Lung (tissue), 12 donors: ENCODE results near the gene NEURL4. TPM values are rescaled to one million over a fixed set of nuclear protein-coding genes. Genes with fewer than 3 reads are reported as not detected.

Experiments used
- ATAC-seq: fragments of 200-7000 bp; cut with Tn5 transposase; one replicate; pipeline ENCODE4 v1.9.1; 2020; ENCODE audit warnings: moderate number of reproducible peaks; ENCODE audit not compliant: insufficient read depth, low FRiP score
- DNase-seq, 3 donors: peaks; one replicate each; pipeline ENCODE4 v3.0.0-alpha.2; 2013 to 2017
- H3K27ac ChIP-seq, 2 donors: one replicate each; pipeline ENCODE4 v1.5.1; 2013; ENCODE audit warnings: mild to moderate bottlenecking in 2 of 2, moderate library complexity in 2 of 2, control low read depth in 1 of 2, inconsistent platforms in 1 of 2, low read depth in 1 of 2, low read length in 1 of 2
- H3K27me3 ChIP-seq, 3 donors: one replicate each; pipeline ENCODE4 v1.5.1; 2013; ENCODE audit warnings: low read length in 2 of 3; ENCODE audit not compliant: control insufficient read depth in 3 of 3, insufficient read depth in 3 of 3
- H3K36me3 ChIP-seq, 4 donors: one replicate each; pipeline ENCODE4 v1.5.1; 2013; ENCODE audit warnings: low read length in 4 of 4, mild to moderate bottlenecking in 1 of 4, moderate library complexity in 1 of 4; ENCODE audit not compliant: control insufficient read depth in 4 of 4, insufficient read depth in 4 of 4
- H3K4me1 ChIP-seq, 5 donors: one replicate each; pipeline ENCODE4 v1.5.1; 2013; ENCODE audit warnings: low read length in 5 of 5, mild to moderate bottlenecking in 2 of 5, moderate library complexity in 1 of 5; ENCODE audit not compliant: control insufficient read depth in 5 of 5, insufficient read depth in 5 of 5
- H3K4me3 ChIP-seq: one replicate; pipeline ENCODE4 v1.5.1; 2013; ENCODE audit warnings: mild to moderate bottlenecking, control low read depth, moderate library complexity
- H3K9ac ChIP-seq, 2 donors: one replicate each; pipeline ENCODE4 v1.5.1; 2013; ENCODE audit warnings: low read length in 2 of 2, control low read depth in 1 of 2; ENCODE audit not compliant: insufficient read depth in 1 of 2
- H3K9me3 ChIP-seq, 4 donors: one replicate each; pipeline ENCODE4 v1.5.1; 2013; ENCODE audit warnings: low read length in 3 of 4, mild to moderate bottlenecking in 1 of 4, moderate library complexity in 1 of 4; ENCODE audit not compliant: control insufficient read depth in 4 of 4, insufficient read depth in 3 of 4
- WGBS, 2 donors: extraction: QIAGEN DNeasy Blood & Tissue Kit; methylation state at CpG; one replicate each; pipeline ENCODE4 v1.1.7; 2013; 5-methylcytosine and 5-hydroxymethylcytosine counted together
- polyA plus RNA-seq, 2 donors: library from polyadenylated mRNA; stranded (reverse); fragments of 200-250 nt; gene quantifications; one replicate each; pipeline ENCODE4 v1.2.1, GENCODE V29; 2013
- total RNA-seq, 2 donors: library from RNA; depleted of rRNA in 1 of 2; stranded (reverse); fragments of >200 nt in 1 of 2; gene quantifications; one replicate each; pipeline ENCODE4 v1.2.1, GENCODE V29; 2014 to 2021
- TF ChIP-seq, protein P1 (sequence below): IDR thresholded peaks from 2 replicates; pipeline ENCODE4 v1.5.1; 2012; ENCODE audit warnings: mild to moderate bottlenecking; ENCODE audit errors: control extremely low read depth, extremely low read depth
- donor health status: control.
- donor health status: control.
- donor health status: Bipolar disorder and iron deficiency.
- donor health status: healthy.
- donor health status: DM: yes; HTN: yes; CAD: no.

The NEURL4 gene
- total and polyA plus RNA-seq, 4 donors = 17.3 to 33.9 (median 24.3) TPM

- Histone ChIP-seq H3K27ac (peak within 1 kb of the TSS; percentile 85 to 96), H3K4me3 (peak within 1 kb of the TSS; percentile 66), H3K9me3 (no peaks in the 10 kb centered on the region), H3K9ac (peak within 1 kb of the TSS; percentile 68 to 84), H3K27me3 (no peaks in the 10 kb centered on the region), H3K4me1 (peaks cover 0 to 44% (median 10%) of the 10 kb centered on the region in 5 donors), H3K36me3 (no peaks in the 10 kb centered on the region)
- peak; percentile 79 for ATAC-seq
- 1% methylated on average over 56 to 91 of the region's 91 CpGs for WGBS, 2 donors
- peak; percentile 90 to 92 (median 91) for DNase-seq
- TF ChIP-seq, protein P1, sequence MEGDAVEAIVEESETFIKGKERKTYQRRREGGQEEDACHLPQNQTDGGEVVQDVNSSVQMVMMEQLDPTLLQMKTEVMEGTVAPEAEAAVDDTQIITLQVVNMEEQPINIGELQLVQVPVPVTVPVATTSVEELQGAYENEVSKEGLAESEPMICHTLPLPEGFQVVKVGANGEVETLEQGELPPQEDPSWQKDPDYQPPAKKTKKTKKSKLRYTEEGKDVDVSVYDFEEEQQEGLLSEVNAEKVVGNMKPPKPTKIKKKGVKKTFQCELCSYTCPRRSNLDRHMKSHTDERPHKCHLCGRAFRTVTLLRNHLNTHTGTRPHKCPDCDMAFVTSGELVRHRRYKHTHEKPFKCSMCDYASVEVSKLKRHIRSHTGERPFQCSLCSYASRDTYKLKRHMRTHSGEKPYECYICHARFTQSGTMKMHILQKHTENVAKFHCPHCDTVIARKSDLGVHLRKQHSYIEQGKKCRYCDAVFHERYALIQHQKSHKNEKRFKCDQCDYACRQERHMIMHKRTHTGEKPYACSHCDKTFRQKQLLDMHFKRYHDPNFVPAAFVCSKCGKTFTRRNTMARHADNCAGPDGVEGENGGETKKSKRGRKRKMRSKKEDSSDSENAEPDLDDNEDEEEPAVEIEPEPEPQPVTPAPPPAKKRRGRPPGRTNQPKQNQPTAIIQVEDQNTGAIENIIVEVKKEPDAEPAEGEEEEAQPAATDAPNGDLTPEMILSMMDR = peak; percentile 21
These were observed 22.7 kb upstream of the NEURL4 start, which contains the start of gene KCTD11 for GRCh38 chr17:7351665-7352502. KCTD11 (plus strand) TSS chr17:7352162.

- no peaks in the 10 kb centered on the region for H3K36me3 ChIP-seq
- 74 to 77% methylated on average over 19 of the region's 19 CpGs for WGBS, 2 donors
- H3K9ac ChIP-seq = no peak overlapping the region
- ATAC-seq (no peak), DNase-seq (no peak)
- TF ChIP-seq, protein P1 = no peak
- H3K9me3 ChIP-seq = no peaks in the 10 kb centered on the region
- H3K4me1 ChIP-seq = peaks cover 0 to 29% (median 7%) of the 10 kb centered on the region in 5 donors
- H3K27ac ChIP-seq = no peak overlapping the region
- H3K27me3 ChIP-seq = no peaks in the 10 kb centered on the region
- no peak overlapping the region for H3K4me3 ChIP-seq
These were observed 19.5 kb upstream of the NEURL4 start for GRCh38 chr17:7348478-7349242.

DNA sequence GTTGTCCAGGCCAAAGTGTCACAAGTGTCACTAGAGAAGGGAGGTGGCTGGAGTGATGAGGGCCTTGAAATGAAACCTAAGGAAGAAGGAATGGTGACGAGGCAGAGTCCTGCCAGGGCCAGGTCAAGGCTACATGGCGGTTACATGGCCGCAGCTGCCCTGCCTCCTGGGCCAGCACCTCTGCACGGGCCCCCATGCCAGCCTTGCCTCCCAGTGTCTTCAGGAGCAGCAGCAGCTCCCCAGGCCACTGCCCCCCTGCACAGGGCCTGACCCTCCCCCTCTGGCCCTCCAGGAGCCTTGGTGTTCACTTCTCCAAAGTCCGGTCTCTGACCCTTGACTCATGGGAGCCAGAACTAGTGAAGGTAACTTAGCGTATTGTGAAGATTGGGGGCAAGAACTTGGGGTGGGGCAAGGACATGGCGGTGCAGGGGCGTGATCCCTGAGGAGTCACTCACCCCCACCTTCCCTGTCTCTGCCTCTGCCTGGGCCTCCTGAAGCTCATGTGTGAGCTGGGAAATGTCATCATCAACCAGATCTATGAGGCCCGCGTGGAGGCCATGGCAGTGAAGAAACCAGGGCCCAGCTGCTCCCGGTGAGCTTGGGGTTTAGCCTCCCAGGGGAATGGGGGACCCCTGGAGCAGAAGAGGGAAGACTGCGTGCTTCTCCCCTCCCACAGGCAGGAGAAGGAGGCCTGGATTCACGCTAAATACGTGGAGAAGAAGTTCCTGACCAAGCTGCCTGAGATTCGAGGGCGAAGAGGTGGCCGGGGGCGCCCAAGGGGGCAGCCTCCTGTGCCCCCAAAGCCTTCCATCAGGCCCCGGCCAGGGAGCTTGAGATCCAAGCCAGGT is 18.7 kb upstream of the NEURL4 start:
- Histone ChIP-seq H3K4me3 (no peak overlapping the region), H3K9ac (no peak overlapping the region), H3K27me3 (no peaks in the 10 kb centered on the region), H3K27ac (no peak overlapping the region), H3K36me3 (no peaks in the 10 kb centered on the region), H3K4me1 (peaks cover 0 to 23% (median 7%) of the 10 kb centered on the region in 5 donors), H3K9me3 (no peaks in the 10 kb centered on the region)
- ATAC-seq (no peak), DNase-seq (no peak)
- TF ChIP-seq, protein P1 = no peak
- WGBS, 2 donors = 76 to 77% methylated on average over 19 of the region's 19 CpGs
